HG02970 (cell line): ENCODE measurements around the gene MAP7.
"Not testable (repeated sequence)": the region's sequence is repeated elsewhere in the genome, so short reads cannot be mapped to it uniquely, and the experiment has no call there.

Source experiments
- ATAC-seq: cut with Tn5 transposase; IDR thresholded peaks from one replicate; pipeline ENCODE4 v1.9.1; 2021; ENCODE audit warnings: mild to moderate bottlenecking, moderate library complexity, moderate number of reproducible peaks; ENCODE audit not compliant: unreplicated experiment, low FRiP score

MAP7 gene

DNA sequence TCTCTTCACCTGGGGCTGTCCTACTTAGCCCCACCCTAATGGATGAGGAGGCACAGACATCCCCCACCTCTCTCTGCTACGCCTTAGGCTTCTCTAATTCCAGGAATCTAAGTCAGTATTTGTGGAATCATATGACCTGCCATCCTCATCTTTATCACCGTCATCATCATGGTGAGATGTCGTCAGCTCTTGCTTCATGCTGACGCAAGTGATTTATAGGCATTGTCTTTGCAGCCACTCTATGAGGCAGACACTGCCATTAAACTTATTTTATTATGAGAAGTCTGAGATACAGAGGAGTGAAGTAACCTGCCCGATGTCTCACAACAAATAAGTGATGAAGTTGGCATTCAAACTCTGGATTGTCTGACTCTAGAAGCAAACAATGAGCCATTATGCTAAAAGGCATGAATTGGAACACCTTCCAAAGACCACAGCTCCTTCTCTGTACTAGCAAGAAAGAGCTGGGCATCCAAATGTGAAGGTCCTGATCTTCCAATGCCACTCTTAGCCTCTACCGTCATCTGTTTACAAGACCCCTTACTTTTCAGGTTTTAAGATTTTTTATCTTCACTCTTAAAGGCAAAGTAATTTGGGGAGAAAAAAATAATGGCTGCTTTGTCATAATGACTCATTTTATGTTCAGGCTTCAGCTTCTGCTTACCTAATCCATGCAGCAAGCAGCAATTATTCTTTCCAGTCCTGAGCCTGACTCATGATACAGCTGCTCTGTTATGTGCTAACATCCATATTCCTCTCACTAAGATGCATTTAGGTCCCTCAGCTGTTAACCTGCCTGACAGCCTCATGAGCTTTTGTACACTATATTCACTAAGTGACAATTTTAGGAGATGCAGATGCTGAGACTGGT, 146.9 kb downstream of the MAP7 start:
- no peak for ATAC-seq

DNA sequence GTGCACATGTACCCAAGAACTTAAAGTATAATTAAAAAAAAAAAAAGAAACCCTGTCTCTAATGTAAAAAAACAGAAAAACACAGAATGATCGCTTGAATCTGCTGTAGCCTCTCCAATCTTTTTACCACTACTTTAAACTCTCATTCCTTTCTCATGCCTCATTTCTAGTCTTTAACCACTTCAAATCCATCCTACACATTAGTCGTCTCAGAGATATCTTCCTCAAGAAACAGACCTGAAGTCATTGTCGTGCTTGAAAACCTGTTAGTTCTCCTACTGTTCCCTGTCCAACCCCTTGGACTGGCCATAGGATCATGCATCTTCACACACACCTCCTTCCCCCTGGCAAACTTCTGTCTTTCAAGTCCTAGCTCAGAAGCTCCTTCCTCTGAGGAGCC, 148.5 kb downstream of the MAP7 start:
- ATAC-seq = no peak

DNA sequence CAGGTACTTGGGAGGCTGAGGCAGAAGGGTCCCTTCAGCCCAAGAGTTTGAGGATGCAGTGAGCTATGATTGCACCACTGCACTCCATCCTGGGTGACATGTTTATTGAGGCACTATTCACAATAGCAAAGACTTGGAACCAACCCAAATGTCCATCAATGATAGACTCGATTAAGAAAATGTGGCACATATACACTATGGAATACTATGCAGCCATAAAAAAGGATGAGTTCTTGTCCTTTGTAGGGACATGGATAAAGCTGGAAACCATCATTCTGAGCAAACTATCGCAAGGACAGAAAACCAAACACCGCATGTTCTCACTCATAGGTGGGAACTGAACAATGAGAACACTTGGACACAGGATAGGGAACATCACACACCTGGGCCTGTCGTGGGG, 149.0 kb downstream of the MAP7 start:
- not testable (repeated sequence) for ATAC-seq

DNA sequence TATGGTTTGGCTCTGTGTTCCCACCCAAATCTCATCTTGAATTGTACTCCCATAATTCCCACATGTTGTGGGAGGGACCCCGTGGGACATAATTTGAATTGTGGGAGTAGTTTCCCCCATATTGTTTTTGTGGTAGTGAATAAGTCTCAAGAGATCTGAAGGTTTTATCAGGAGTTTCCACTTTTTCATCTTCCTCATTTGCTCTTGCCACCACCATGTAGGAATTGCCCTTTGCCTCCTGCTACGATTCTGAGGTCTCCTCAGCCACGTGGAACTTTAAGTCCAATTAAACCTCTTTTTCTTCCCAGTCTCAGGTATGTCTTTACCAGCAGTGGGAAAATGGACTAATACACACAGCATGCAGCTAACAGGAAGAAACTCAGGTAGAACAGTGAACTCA, 151.8 kb downstream of the MAP7 start:
- no peak for ATAC-seq

GRCh38 chr6:136396908-136397307, 153.3 kb downstream of the MAP7 start:
- no peak for ATAC-seq

DNA sequence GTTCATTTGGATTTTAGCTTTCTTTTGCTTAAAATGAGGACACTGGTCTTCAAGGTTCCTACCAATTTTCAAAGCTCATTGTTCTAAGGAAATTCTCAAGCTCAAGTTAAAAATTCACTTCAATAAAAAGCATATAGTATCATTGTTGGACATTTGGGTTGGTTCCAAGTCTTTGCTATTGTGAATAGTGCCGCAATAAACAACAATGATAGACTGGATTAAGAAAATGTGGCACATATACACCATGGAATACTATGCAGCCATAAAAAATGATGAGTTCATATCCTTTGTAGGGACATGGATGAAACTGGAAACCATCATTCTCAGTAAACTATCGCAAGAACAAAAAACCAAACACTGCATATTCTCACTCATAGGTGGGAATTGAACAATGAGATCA, 159.3 kb downstream of the MAP7 start:
- ATAC-seq = not testable (repeated sequence)

DNA sequence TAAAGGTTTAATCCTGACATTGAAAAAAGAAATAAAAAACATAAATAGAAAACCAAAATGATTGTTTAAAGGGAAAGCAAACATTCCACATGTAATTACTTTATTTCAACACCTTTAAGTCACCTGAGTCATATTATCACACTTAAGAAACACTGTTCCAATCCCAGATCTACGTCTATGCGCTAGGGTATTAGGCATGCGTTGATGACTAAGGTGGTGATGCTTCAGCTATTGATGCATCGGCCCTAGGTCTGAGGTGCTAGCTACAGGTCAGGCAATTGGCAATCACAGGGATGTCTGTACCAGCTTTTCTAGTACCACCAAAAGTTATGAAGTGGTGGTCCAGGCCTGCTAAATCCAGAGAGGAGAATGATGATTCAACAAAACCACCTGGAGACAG, 162.9 kb downstream of the MAP7 start:
- no peak for ATAC-seq

DNA sequence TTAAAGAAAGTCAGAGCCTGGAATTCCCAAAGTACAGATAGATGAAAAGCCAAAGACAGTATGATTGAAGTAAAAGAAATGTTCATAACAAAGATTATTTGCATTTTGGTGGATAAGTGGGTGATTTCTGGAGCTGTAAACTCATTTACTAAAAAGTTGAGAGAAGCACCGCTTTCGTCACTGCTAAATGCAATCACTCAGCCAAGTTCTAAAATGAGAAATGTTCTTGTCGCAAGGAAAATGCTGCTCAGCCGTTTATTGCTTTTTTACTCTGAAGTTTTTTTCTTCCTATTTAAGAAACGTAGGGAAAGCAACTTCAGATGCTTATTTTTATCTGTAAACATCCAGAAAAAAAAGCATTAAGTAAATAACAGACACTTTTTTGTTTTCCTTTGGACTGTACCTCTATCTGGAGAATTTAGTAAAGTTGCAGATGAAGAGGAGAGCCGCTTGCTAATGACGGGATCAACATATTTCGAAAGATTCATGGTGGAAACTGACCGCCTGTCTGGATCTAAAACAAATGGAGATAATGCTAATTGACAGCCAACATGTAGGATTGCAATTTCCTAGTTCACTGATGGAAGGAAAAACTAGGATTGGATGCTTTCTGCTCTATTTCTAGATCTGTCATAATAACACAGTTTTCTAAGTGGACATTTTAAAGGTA, 166.8 kb downstream of the MAP7 start:
- no peak for ATAC-seq

- no peak for ATAC-seq
Observed at GRCh38 chr6:136382676-136383252, 167.5 kb downstream of the MAP7 start.

DNA sequence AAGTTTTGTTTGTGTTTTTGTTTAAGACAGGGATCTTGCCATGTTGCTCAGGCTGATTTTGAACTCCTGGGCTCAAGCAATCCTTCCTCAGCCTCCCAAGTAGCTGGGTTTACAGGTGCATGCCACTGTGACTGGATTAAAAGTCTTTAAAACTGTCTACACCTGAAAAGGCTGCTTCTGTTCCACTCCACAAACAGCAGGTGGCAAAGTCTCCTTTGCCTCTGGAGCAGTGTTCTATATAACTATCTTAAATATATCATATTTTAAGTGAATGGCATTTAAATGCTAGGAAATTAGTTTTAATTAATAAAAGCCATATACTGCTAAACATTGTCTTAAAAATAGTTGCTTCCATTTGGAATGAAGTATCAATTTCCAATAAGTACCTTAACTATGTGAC, 171.3 kb downstream of the MAP7 start:
- ATAC-seq = no peak

- not testable (repeated sequence) for ATAC-seq
Observed at GRCh38 chr6:136375836-136376235, 174.4 kb downstream of the MAP7 start.

DNA sequence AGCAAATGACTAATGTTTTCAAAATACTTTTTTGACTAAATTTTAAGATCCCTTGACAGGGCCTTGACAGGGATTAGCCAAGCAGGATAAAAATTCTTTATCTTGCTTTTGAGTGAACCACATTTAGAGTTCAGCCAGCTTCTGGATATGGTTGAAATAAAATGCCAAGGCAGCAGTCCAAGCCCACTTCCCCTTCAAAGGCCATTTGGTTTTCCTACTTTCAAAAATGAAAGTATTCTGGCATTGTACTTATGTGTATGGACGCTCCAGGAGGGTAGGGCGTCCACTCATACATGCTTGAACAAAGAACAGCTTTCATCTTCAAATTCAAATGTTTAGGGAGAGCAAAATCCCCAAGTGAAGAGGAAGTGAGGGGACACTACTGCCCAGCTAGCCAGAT, 178.3 kb downstream of the MAP7 start:
- no peak for ATAC-seq

DNA sequence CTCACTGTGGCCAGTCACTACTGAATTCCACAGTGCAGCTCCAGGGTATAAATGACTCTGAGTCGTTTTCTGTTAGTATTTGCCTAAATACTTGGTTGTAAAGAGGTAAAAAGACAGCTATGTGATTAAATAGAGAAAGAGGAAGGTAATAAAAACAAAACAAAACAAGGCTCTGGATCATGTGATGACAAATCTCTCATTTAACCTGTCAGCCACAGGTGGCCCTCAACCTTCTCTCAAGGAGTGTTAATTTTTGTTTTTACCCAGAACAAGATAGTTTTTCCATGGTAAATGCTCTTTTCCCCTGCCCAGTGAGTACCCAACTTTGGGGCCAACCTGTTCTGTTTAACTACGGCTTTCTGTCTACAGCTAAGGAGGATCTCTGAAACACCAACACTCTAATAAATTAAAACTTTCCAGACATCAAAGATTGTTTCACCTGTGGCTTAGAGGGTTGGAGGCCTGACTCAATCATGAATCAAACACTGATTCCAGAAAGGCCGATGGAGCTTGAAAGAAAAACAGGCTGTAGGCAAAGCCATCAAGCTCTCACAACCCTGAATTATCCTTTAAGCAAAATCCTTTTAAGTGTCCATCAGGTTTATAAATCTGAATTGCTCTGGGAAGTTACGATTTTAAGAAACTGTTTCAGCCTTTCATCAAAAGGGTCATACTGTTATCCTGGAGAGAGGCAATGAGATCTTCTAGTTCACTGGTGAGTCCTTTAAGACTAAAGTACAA, 179.1 kb downstream of the MAP7 start:
- no peak for ATAC-seq

DNA sequence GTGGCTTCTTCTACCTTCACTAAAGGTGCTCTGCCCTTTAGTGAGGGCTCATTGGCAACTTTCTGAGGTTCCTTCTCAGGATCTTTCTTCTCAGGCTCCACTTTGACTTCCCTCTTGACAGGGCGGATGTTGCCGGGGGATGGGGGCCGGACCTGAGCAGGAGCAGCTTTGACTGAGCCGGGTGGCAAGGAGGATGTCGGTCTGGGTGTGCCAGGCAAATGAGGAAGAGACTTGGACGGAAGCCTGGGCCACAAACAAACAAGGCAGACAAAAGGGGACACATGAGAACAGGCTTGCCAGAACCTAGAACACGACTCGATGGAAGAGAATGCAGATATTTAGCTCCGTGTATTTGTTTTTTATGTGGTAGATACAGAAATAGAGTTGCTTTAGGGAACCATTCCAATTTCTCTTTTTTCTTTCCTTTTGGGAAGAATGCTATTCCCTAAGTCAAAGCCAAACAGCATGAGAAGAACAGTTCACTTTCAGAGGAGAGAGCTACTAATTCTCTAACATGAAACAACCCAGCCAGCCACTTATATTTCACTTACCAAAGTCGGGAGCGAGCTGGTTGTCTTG, 184.4 kb downstream of the MAP7 start:
- ATAC-seq = no peak

- ATAC-seq = no peak
Observed at GRCh38 chr6:136362421-136363356, 187.5 kb downstream of the MAP7 start.

DNA sequence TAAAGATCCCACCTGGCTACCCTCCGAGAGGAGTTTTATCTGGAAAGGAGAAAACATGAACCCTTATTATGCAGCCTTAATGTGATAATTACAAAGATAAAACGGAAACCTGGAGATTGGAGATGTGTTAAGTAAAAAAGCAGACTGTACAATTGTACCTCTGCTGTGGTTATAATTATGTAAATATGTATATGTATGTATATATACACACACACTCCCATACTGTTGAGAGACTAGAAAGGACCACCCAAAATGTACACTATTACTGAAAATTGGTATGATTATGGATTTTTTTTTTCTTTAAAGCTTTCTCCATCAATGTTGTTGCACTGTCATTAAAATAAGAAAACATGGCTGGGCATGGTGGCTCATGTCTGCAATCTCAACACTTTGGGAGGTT, 188.4 kb downstream of the MAP7 start:
- no peak for ATAC-seq

- ATAC-seq = no peak
Observed at GRCh38 chr6:136360783-136361182, 189.4 kb downstream of the MAP7 start.

DNA sequence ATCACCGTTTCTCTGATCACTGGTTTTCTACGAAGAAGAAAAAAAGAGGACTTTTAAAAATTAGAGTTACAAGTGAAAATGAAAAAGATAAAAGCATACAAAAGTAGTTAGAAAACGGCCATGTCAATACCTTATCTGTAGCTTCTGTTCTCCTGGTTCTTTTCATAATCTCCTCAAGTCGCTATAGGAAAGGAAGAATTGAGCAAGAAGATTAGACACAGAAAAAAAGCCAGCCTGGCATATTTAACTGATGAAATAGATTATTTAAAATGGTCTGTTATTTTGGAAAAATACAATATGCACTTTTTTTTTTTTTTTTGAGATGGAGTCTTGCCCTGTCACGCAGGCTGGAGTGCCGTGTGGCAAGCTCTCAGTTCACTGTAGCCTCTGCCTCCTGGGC, 190.4 kb downstream of the MAP7 start:
- no peak for ATAC-seq

- no peak for ATAC-seq
Observed at GRCh38 chr6:136351518-136352110, 198.6 kb downstream of the MAP7 start.
